Smooth muscle cell (in vitro differentiated cells): Measurements from ENCODE around the gene C1orf226. TPM values are rescaled to one million over a fixed set of nuclear protein-coding genes. Genes with fewer than 3 reads are reported as not detected.

ENCODE experiments used
- DNase-seq: peaks from one replicate; lab custom pipeline; 2025; ENCODE audit not compliant: unreplicated experiment; lab: John Stamatoyannopoulos, UW
- H2AFZ ChIP-seq: fragments of 200-600 bp; sonication (generic); 2 replicates; pipeline ENCODE4 v1.6.0; 2016; ENCODE audit warnings: antibody characterized with exemption, low read depth, mild to moderate bottlenecking
- H3F3A ChIP-seq: fragments of 200-600 bp; sonication (generic); 2 replicates; pipeline ENCODE4 v1.6.0; 2017; ENCODE audit warnings: antibody characterized with exemption, low read depth
- H3K27ac ChIP-seq: fragments of 200-600 bp; sonication (generic); 2 replicates; pipeline ENCODE4 v1.5.1; 2016; ENCODE audit warnings: low read depth, mild to moderate bottlenecking
- H3K27me3 ChIP-seq: fragments of 200-600 bp; sonication (generic); 2 replicates; pipeline ENCODE4 v1.6.1; 2016; ENCODE audit warnings: low read depth, mild to moderate bottlenecking
- H3K36me3 ChIP-seq: fragments of 200-600 bp; sonication (generic); 2 replicates; pipeline ENCODE4 v1.5.1; 2016; ENCODE audit warnings: low read depth
- H3K4me1 ChIP-seq: fragments of 200-600 bp; sonication (generic); 2 replicates; pipeline ENCODE4 v1.5.1; 2016; ENCODE audit warnings: low read depth
- H3K4me2 ChIP-seq: fragments of 200-600 bp; sonication (generic); 2 replicates; pipeline ENCODE4 v1.6.0; 2016; ENCODE audit warnings: mild to moderate bottlenecking
- H3K4me3 ChIP-seq: fragments of 200-600 bp; sonication (generic); 2 replicates; pipeline ENCODE4 v1.5.1; 2016; ENCODE audit warnings: mild to moderate bottlenecking
- H3K79me2 ChIP-seq: fragments of 200-600 bp; sonication (generic); 2 replicates; pipeline ENCODE4 v1.6.0; 2016; ENCODE audit warnings: low read depth, mild to moderate bottlenecking
- H3K9ac ChIP-seq: fragments of 200-600 bp; sonication (generic); 2 replicates; pipeline ENCODE4 v1.6.0; 2016; ENCODE audit warnings: low read depth
- H3K9me3 ChIP-seq: fragments of 200-600 bp; sonication (generic); replicated peaks from 2 replicates; pipeline ENCODE4 v1.5.1; 2016; ENCODE audit warnings: low read depth
- H4K20me1 ChIP-seq: fragments of 200-600 bp; sonication (generic); 2 replicates; pipeline ENCODE4 v1.6.0; 2016; ENCODE audit warnings: low read depth
- WGBS: methylation state at CpG from one replicate; pipeline ENCODE4 v1.1.7; 2016; ENCODE audit warnings: low lambda C conversion rate; 5-methylcytosine and 5-hydroxymethylcytosine counted together
- polyA plus RNA-seq: library from polyadenylated mRNA; unstranded; fragments of >200 nt; fragmentation: Nextera tagmentation; extraction: Ambion mirVana; gene quantifications from 2 replicates; pipeline ENCODE4 v1.2.1, GENCODE V29; 2016
- total RNA-seq: library from RNA; depleted of rRNA; stranded (reverse); fragments of >200 nt; gene quantifications from 2 replicates; pipeline ENCODE4 v1.2.3, GENCODE V29; 2014
- TF ChIP-seq, protein P1 (sequence below): fragments of 200-600 bp; sonication (generic); IDR thresholded peaks from 2 replicates; pipeline ENCODE4 v1.5.1; 2017; ENCODE audit warnings: borderline replicate concordance, mild to moderate bottlenecking, antibody characterized with exemption; ENCODE audit not compliant: insufficient read depth, poor library complexity, severe bottlenecking

Gene C1orf226
- total and polyA plus RNA-seq, 2 experiments from 2014 or later: 0.39 to 1.2 TPM

DNA sequence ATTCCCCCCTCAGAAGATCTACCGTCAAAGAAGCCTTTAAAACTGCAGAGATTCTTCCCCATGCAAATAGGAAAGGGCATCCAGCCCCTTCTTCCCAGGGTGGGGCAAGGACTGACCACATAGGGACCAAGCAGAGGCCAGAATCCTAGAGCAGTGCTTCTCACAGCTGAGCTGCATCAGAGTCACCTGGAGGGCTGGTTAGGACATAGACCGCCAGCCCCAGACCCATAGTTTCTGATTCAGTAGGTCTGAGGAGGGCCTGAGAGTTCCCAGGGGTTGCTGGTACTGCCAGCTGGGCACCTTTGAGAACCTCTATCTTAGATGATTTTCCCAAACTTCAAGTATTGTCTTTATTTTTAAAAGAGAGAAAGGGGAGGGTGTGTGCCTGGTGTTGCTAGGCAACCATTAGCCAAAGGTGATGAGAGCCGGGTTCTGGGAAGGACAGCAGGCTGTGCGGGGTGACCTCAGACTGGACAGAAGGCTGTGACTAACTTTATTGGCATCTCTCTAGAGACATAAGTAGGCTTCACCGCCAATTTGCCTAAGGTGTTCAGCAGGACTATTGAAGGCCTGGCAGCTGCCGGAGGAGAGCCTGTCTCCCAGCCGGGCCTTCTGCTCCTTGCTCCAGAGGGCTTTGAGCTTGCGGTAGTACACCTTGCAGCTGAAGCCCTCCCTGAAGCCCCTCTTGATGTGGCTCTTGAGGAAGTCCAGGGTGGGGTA, 7.8 kb upstream of the C1orf226 start:
- Histone ChIP-seq H3K9me3 (no peaks in the 10 kb centered on the region), H3F3A (no peaks in the 10 kb centered on the region), H3K36me3 (no peaks in the 10 kb centered on the region), H3K4me1 (no peaks in the 10 kb centered on the region), H3K27ac (peak overlapping the region; percentile 55), H3K9ac (peak overlapping the region; percentile 34), H3K4me2 (no peak overlapping the region), H4K20me1 (no peaks in the 10 kb centered on the region), H3K4me3 (no peak overlapping the region), H3K79me2 (no peaks in the 10 kb centered on the region), H3K27me3 (no peaks in the 10 kb centered on the region), H2AFZ (no peak overlapping the region)
- 68% methylated on average over 8 of the region's 8 CpGs for WGBS
- no peak for DNase-seq
- TF ChIP-seq, protein P1, sequence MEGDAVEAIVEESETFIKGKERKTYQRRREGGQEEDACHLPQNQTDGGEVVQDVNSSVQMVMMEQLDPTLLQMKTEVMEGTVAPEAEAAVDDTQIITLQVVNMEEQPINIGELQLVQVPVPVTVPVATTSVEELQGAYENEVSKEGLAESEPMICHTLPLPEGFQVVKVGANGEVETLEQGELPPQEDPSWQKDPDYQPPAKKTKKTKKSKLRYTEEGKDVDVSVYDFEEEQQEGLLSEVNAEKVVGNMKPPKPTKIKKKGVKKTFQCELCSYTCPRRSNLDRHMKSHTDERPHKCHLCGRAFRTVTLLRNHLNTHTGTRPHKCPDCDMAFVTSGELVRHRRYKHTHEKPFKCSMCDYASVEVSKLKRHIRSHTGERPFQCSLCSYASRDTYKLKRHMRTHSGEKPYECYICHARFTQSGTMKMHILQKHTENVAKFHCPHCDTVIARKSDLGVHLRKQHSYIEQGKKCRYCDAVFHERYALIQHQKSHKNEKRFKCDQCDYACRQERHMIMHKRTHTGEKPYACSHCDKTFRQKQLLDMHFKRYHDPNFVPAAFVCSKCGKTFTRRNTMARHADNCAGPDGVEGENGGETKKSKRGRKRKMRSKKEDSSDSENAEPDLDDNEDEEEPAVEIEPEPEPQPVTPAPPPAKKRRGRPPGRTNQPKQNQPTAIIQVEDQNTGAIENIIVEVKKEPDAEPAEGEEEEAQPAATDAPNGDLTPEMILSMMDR: no peak

GRCh38 chr1:162374406-162374805, 7.1 kb upstream of the C1orf226 start:
- Histone ChIP-seq H3K4me3 (no peak overlapping the region), H3F3A (no peaks in the 10 kb centered on the region), H3K79me2 (no peaks in the 10 kb centered on the region), H3K9ac (no peak overlapping the region), H4K20me1 (no peaks in the 10 kb centered on the region), H3K27ac (no peak overlapping the region), H3K4me2 (no peak overlapping the region), H3K4me1 (no peaks in the 10 kb centered on the region), H3K36me3 (no peaks in the 10 kb centered on the region), H3K27me3 (no peaks in the 10 kb centered on the region), H3K9me3 (no peaks in the 10 kb centered on the region), H2AFZ (no peak overlapping the region)
- WGBS: 92% methylated on average over 9 of the region's 9 CpGs
- no peak for DNase-seq
- TF ChIP-seq, protein P1: no peak

GRCh38 chr1:162375463-162375862, 6.1 kb upstream of the C1orf226 start:
- Histone ChIP-seq H2AFZ (no peak overlapping the region), H3K4me2 (no peak overlapping the region), H4K20me1 (no peaks in the 10 kb centered on the region), H3K79me2 (no peaks in the 10 kb centered on the region), H3K9ac (no peak overlapping the region), H3K27me3 (no peaks in the 10 kb centered on the region), H3K27ac (no peak overlapping the region), H3K4me3 (no peak overlapping the region), H3K4me1 (no peaks in the 10 kb centered on the region), H3F3A (no peaks in the 10 kb centered on the region), H3K36me3 (no peaks in the 10 kb centered on the region), H3K9me3 (no peaks in the 10 kb centered on the region)
- TF ChIP-seq, protein P1: no peak
- 85% methylated on average over 8 of the region's 8 CpGs for WGBS
- no peak for DNase-seq

DNA sequence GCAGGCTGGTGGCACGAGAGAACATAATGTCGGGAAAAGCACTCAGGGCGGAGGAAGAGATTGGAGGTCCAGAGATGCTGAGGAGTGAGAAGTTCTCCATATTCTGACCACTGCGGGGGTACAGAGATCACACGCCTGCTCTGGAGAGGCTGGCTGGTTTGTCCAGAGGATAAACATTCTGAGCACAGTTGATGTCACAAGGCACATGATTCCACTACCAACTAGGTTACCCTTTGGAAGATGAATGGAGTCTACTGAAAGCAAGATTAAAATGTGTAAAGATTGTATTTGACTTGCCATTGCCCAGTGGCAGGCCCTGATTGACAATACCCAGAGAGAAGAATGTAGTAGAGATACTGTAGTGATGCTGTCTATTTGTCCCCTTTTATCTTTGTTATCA, 4.8 kb upstream of the C1orf226 start, which contains the start of gene SPATA46:
TSS of gene SPATA46 (minus strand) at position 164 of the 400 bp plus-strand sequence. CDS start at position 100, 64 bp downstream.
- no peaks in the 10 kb centered on the region for H3K9me3 ChIP-seq
- H3F3A ChIP-seq: no peaks in the 10 kb centered on the region
- DNase-seq: no peak
- H3K4me2 ChIP-seq: no peak within 1 kb of the TSS
- H3K9ac ChIP-seq: no peak within 1 kb of the TSS
- WGBS: 94% methylated on average over 5 of the region's 5 CpGs
- no peak within 1 kb of the TSS for H2AFZ ChIP-seq
- H3K27ac ChIP-seq: no peak within 1 kb of the TSS
- no peaks in the 10 kb centered on the region for H3K36me3 ChIP-seq
- TF ChIP-seq, protein P1: no peak
- H3K79me2 ChIP-seq: no peaks in the 10 kb centered on the region
- no peaks in the 10 kb centered on the region for H4K20me1 ChIP-seq
- no peaks in the 10 kb centered on the region for H3K27me3 ChIP-seq
- H3K4me1 ChIP-seq: no peaks in the 10 kb centered on the region
- no peak within 1 kb of the TSS for H3K4me3 ChIP-seq
